GM21786 (cell line): ENCODE measurements around the gene ADCY10.
"Not testable (repeated sequence)": the region's sequence is repeated elsewhere in the genome, so short reads cannot be mapped to it uniquely, and the experiment has no call there.

Experiments
- ATAC-seq: cut with Tn5 transposase; IDR thresholded peaks from one replicate; pipeline ENCODE4 v1.9.1; 2021; ENCODE audit not compliant: unreplicated experiment

The ADCY10 gene

DNA sequence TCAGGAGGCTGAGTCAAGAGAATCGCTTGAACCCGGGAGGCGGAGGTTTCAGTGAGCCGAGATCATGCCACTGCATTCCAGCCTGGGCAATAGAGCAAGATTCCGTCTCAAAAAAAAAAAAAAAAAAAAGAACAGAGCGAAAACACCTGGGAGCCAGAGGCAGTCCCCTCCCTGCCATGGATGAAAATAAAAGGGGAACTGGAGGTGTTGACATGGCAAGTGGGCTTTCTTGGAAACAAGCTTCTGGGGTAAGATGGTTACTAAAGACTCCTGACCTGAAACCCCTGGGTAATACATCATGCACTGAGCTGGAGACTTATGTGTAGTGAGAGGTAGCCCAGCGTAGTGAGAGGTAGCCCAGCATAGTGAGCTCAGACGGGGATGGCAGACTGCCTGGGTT lies 31.6 kb downstream of the ADCY10 start:
- ATAC-seq, result no peak

DNA sequence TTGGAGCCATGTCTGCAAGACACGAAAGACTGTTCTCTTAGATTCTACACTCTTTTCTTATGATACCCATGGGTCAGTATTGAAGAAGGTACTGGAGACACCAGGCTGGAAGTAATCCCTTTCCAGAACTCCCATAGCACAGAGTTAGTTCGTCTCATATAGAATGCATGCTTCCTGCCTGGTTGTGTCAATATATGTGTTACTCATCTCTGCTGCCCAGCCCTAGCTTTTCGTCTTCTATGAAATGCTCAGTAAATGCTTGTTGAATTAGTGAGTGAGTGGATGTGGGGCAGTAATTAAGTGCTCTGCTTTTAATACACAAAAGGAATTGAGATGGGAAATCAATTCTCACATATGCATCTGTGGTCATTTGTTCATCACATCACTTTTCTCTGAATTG lies 32.1 kb downstream of the ADCY10 start:
- ATAC-seq, result no peak

- no peak for ATAC-seq
Measured at GRCh38 chr1:167881069-167881468, 32.9 kb downstream of the ADCY10 start.

DNA sequence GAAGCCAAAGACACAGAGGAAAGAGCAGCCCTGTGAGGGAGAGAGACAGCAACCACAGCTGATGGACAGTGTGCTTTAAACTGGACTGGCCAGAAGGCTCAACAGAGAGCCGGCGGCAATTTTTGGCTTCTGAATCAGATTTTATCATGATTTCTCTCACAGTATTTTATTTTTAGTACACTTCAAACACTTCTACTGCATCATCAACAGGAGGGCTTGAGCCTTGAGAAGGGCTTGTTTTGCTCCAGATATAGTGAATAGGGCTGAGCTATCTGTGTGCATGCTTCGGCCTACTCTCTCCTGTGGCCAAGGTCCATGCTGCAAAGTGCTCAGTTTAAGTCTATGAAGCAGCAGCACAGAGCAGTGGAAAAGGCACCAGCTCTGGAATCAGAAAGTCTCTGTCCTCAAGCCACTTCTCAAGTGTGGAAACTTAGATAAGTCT lies 33.3 kb downstream of the ADCY10 start:
- ATAC-seq, result no peak

DNA sequence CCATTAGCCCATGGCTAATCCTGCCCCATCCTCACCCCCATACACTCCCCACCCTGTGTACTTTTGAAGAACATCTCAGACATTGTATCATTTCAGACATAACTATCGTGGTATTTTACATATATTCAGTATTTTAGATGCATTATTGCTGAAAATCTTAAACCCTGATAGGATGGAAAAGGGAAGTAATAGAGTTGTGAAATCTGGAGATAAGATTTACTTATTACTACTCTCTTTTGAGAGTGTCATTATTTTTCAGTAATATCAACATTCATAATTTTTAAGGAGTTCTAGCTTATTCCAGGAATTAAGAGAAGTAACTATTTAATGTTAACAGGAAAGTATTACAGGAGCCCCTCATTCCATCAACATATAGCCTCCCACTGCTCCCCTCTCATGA lies 34.4 kb downstream of the ADCY10 start:
- ATAC-seq, result no peak

DNA sequence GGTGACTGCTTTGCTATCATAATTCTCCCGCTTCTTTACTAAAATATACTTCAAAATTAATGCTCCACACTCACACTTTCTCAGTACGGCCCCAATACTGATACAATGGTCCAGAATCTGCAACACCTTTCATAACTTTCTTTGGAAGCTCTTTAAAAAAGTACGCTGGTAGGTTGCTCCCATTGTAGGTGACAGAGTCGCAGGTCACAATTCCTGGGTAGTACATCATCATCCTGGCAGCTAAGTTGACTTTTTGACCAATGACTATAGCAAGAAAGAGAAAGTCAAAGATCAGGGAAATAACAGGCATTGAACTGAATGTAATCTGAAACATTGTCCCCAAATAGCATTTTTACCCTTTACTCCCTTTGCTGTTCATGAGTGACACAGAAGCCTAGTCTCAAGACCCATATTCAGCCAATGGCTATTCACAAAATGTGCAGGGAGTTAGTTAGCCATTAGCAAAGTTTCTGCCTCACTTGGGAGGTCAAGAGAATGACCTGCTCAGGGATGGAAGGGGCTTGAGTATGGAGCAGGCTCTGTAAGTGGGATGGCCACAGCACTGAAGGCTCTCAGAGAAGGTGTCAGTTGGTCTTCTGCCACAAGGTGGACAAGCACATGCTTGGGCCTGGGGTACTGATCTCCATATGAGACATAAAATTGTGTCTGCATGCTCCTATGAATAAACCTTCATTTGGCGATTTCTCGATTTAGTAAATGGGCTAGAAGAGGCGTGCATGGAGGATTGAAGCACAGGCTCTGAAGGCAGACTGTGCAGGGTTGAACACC lies 35.4 kb downstream of the ADCY10 start:
- no peak for ATAC-seq

DNA sequence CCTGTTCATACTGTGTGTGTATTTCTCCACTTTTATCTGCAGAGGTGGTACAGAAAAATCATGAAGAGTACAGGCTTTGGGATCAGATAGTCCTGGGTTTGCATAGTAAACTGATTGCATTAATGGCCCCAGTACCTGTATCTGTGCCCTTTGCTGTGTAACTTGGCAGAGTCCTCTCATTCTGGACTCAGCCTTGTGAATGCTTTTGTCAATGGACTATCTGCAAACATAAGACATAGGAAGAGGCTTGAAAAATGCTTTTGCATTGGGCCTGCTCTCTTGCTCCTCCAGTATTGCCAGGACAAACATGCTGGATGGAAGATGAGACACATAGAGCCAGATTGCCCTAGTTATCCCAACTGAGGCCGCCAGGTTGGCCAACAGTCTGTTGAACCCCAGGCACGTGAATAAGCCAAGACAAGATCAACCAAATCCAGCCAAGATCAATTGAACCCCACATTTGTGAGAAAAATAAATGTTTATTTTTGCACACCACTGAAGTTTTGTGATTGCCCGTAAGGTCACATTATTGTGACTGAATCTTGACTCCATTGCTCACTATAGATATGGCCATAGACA lies 37.2 kb downstream of the ADCY10 start:
- ATAC-seq, result no peak

DNA sequence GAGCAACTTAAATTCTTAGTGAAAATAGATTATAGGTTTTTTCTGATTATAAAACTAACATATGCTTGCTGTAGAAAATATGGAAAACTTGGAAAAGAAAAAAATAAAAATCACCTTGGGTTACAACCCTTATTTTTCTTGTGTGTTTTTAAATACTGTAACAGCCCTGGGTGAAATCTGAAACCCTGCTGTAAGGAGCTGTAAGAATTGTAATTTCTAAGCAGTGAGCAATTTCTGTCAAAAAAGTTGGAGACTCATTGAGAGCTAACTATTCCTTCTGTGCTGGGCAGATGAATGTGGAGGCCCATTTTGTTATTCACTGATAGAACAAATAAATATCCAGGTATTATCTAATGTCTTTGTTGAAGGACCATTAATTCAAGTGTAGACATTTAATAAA lies 42.6 kb downstream of the ADCY10 start:
- ATAC-seq, result no peak

DNA sequence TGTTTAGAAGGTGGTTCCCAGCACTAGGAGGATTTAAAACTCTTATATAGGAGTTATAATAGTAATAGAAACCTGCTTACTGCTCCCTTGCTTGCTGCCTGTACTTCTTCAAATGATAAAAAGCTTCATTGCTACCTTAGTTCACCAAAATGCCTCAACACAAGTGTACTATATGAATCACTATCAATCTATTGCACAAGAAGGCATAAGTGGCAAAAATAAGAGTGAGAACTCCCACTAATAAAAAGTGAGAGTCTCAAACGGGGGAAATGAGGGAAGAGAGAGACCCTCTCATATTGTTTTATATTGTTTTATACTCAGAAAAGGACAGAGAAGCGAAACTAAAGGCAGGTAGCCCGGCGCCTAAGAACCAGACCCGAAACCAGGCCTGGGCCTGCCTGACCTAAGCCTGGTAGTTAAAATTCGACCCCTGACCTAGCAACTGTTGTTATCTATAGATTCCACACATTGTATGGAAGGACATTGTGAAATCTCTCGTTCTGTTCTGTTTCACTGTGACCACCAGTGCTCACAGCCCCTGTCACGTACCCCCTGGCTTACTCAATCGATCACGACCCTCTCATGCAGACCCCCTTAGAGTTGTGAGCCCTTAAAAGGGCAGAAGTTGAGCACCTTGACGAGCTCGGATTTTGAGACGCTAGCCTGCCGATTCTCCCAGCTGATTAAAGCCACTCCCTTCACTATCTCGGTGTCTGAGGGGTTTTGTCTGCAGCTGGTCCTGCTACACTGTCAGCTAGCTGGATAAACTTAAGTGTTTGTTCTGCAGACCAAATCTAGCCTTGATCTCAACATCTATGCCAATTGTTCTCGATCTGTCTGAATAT lies 44.6 kb downstream of the ADCY10 start:
- not testable (repeated sequence) for ATAC-seq

DNA sequence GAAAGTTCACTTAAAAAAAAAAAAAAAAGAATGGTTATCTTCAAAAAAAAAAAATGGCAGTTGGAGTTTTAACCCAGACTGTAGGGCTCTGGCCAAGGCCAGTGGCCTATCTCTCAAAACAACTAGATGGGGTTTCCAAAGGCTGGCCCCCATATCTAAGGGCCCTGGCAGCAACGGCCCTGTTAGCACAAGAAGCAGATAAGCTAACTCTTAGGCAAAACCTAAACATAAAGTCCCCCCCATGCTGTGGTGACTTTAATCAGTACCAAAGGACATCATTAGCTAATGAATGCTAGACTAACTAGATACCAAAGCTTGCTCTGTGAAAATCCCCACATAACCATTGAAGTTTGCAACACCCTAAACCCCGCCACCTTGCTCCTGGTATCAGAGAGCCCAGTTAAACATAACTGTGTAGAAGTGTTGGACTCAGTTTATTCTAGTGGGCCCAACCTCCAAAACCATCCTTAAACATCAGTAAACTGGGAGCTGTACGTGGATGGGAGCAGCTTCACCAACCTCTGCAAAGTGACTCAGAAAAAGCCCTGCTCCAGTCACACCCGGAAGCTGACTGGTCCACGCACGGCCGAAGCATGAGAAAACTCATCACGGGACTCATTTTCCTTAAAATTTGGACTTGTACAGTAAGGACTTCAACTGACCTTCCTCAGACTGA lies 47.1 kb downstream of the ADCY10 start:
- not testable (repeated sequence) for ATAC-seq

DNA sequence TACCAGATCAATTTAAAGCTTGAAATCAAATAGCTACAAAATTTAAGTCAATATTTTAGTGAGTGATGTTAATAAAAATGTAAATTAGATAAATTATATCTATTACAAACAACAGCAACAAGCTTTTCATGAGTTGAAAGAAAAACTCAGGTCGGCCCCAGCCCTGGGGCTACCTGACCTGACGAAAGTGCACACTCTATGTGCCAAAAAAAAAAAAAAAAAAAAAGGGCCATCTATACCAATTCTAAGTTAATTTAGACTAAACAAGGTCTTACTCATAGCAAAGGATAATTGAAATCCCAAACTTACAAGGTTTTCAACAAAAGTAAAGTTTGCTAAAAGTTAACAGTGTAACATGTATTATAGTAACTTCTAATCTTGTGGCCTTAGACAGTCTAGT lies 47.6 kb downstream of the ADCY10 start:
- ATAC-seq, result not testable (repeated sequence)

DNA sequence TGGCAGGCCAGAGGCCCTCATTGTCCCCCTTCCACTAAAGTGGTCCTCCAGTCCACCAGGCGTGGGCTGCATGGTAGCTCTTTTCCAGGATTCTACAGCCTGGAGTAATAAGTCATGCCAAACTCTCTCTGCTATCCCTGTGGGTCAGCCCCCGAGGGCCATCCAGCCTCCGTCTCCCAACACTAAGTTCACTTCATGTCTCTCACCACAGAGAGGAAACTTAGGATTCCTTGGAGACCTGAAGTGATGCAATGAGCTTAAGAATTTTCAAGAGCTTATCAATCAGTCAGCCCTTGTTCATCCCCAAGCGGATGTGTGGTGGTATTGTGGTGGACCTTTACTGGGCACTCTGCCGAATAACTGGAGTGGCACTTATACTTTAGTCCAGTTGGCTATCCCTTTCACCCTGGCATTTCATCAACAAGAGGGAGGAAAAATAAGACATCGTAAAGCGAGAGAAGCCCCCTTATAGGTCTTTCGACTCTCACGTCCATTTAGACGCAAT lies 48.1 kb downstream of the ADCY10 start:
- not testable (repeated sequence) for ATAC-seq

- not testable (repeated sequence) for ATAC-seq
Measured at GRCh38 chr1:167865193-167865592, 48.7 kb downstream of the ADCY10 start.

DNA sequence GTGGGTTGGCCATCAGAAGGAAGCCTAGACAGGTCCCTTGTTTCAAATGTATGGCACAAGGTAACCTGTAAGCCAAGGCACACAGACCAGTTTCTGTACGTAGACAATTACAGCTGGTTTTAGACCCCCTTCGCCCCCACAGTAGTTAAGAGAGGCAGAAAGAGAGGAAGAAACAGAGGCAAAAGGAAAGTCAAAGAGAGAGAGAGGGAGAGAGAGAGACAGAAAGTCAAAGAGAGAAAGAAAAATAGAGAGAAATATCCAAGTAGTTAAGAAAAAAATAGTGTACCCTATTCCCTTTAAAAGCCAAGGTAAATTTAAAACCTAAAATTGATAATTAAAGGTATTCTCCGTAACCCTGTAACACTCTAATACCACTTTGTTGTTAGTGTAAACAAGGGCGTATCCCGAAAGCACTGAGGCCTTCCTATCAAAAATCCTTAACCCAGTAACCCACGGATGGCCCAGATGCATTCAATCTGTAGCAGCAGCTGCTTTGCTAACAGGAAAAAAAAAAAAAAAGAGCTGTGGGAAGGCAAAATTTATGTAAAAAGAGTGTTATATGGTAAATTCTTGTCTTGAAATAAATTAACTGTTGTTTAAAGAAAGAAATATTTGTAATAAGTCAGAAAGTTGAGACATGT lies 49.4 kb downstream of the ADCY10 start:
- no peak for ATAC-seq

- ATAC-seq, result no peak
Measured at GRCh38 chr1:167863921-167864279, 50.0 kb downstream of the ADCY10 start.

GRCh38 chr1:167863191-167863920 lies 50.6 kb downstream of the ADCY10 start:
- ATAC-seq, result not testable (repeated sequence)

GRCh38 chr1:167862432-167863076 lies 51.4 kb downstream of the ADCY10 start:
- ATAC-seq, result no peak

GRCh38 chr1:167861664-167862381 lies 52.1 kb downstream of the ADCY10 start:
- no peak for ATAC-seq
